Measurements from ENCODE around the gene IFNA5.

The IFNA5 gene

DNA sequence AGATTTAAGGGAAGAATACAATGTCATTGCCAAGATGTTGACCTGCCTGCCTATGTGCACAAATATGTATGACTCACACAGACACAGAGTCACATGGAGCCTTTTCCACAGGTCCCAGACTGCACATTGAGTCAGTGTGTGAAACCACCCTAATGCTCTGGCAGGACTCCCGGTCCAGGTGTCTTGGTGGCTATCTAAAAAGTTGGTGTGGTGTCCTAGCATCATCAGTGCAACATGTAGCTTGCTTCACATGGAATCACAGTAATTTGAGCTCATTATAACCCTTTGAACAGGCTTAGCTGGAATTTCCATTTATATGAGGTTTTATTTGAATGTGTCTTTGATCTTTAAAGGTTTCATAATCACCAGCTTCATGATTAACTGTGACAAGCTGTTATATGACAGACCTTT, 10.7 kb downstream of the IFNA5 start:
- peak; percentile 73 for DNase-seq (ENCODE audit: low spot score)

DNA sequence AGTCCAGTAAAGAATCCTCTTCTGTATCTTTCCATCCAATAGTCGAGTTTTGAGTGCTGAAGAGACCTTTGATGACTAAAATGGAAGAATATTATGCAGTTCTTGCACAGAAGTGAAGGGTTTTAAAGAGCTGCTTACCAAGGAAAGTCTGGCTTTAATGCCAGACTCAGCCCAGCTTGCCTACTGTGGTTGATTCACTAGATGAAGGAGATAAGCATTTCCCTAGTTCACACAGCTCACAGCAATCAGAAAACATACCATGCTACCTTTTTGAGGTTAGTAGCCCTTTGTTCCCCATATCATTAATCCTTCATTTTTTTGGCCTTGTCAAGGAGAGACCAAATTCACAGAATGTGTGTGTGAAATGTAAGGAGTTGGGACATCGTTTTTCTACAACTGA, 15.3 kb downstream of the IFNA5 start:
- no peak for DNase-seq (ENCODE audit: low spot score)

DNA sequence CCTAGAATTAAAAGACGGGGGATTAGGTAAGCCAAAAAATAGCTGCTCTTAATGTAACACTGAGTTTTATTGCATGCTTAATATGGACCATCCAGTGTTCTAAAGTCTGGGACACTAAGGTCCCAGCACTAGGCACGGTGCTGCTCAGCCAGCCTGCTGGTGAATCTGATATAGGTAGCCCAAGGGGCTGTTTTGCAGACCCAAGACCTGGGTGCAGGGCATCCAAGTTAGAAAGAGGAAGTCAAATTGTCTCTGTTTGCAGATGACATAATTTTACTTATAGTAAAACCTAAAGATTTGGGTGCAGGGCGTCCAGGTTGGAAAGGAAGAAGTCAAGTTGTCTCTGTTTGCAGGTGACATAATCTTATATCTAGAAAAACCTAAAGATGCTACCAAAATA, 17.8 kb downstream of the IFNA5 start:
- DNase-seq (ENCODE audit: low spot score) = no peak

DNA sequence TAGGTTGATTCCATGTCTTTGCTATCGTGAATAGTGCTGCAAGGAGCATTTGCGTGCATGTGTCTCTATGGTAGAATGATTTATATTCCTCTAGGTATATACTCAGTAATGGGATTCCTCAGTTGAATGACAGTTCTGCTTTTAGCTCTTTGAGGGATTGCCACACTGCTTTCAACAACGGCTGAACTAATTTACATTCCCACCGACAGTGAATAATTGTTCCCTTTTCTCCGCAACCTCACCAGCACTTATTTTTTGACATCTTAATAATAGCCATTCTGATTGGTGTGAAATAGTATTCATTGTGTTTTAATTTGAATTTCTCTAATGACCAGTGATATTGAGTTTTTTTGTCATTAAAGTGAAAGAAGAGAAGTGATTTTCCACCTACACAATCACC, 18.5 kb downstream of the IFNA5 start:
- no peak for DNase-seq (ENCODE audit: low spot score)

DNA sequence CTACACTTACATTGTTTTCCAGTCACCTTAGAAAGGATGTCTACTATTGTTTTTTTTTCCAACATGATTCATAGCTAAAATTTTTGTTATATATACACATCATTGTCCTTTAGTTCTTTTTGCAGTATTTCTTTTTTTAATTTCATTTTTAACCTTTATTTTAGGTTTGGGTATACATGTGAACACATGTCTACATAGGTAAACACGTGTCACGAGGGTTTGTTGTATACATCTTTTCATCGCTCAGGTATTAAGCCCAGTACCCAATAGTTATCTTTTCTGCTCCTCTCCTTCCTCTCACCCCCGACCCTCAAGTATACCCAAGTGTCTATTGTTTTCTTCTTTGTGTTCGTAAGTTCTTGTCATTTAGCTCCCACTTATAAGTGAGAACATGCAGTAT, 19.0 kb downstream of the IFNA5 start:
- DNase-seq (ENCODE audit: low spot score) = no peak

DNA sequence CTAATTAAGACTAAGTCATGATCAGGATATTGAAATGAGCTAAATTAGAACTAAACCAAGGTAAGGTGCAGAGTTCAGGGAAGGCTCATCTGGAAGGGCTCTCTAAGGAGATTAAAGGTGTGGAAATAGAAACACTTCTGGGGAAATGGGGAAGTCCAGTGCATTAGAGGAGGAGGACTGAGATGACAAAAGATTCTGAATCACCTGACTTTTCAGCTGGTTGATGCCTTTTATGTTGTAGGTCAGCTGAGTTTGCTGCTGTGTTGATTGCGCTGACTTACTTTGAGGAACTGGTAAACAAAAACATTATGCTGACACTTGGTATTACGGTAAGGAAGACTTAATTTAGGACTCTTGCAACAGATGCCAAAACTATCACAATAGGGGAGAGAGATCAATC, 23.8 kb downstream of the IFNA5 start:
- DNase-seq (ENCODE audit: low spot score) = no peak

DNA sequence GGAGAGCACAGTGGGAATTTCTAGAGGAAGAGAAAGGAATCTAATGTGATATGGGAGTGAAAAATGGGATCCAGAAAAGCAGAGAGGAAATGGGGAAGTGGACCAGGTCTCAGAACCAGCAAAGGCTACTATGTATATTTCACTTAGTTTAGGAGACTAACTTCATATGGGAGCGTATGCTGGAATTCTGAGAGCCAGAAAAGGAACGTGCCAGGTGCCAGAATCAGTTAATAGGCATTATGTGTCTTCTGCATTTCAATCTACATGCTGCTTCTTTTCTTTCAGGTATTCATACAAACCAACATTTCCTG, 36.8 kb downstream of the IFNA5 start:
- DNase-seq (ENCODE audit: low spot score) = no peak

DNA sequence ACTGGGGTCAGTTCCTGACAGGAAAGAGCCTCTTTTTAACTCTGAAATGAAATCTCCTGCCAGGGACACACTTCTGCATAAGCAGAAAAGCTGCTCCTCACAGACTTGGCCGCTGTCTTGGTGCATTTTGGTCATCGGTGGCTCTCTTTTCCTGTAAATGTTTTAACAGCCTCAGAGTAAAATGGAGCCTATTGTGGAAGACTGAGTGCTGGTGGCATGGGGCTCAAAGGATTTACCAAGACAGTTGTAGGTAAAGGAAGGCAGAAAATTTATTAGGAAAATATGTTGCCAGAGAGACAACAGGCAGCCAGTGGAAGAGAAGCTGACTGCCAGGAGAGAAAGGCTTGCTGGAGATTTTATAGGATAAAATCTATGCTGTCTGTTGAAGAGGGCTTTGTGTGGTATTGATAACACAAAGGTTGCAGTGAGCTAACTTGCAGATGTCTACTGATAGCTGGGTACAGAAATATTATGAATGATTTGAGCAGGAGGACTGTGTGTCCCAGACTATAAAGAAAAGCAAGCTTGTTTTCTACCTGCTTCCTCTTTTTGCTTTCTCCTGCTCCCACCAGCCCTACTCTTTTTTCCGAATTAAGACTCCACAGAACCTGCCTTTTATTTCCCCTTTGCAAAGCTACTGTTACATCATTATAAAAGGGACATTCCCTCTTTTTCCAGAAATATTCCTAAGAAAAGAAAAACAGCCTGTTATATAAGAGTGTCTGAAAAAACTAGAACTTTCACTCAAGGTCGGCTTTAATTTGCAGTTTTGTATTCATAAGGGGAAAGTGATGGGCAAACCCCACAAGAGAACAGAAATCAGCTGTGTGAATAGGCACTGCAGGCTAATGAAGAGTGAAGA, 37.4 kb downstream of the IFNA5 start:
- no peak for DNase-seq (ENCODE audit: low spot score)

DNA sequence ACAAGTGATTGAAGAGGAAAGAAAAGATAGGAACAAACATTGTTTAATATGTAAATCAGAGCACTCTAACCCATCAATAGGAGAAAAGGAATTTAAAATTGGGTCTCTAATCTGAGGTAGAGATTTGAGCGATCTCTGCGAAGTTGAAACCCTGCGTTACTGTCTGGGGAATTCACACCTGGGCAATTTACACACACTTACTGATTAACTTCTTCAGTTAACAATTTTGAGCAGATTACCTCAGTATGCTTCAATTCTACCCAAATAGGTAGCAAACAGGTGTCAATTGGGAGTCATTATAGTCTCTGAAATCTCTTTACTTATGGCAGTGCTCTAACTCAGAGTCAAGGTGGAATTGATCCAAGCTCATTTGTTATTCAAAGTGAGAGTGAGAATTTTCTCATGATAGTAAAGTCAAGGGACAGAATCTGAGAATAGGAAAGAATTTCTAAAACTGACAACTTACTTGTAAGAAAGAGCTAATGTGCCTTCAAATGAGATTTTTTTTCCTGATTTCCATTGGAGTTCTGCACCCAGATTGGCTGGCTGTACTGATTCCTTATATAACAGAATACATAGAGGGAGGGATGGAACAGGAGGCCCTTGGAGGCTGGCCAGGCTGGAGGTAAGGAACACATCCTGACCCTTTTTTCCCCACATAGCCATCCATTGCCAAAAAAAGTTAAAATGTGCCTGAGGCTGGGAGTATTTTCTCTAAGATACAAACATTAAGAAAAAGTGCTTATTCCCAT, 38.2 kb downstream of the IFNA5 start:
- DNase-seq (ENCODE audit: low spot score) = no peak

DNA sequence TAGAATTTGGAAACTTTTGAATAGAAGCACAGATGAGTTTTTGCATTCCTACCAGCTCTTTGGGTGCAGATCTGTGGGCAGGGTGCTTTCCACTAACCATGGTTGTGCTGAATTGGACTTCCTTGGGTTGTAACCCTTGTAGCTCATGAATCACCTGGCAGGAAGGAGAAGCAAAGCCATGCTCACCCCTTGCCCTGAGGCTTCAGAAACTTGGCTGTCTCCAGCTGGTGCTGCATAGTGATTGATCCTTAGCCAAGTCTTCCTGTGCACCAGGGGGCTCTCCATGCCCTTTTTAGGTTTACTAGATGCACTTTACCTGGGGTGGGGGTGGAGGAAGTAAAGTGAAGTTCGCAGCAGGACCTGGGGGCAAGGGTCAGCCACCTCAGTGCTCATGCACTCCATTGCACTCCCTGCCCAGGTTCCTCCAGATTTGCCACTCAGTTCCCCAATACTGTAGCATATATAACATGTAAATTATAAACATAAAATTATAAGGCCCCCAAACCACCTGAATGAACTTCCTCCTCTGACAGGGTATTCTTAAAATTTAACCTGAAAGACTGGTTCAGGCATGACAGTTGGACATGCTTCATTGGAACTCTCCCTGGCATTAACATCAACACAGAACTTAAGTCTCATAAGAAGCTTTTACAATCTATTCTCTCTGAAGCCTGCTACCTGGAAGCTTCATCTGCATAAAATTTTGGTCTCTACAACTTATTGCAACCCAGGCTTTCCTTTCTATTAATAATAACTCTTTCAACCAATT, 39.5 kb downstream of the IFNA5 start:
- no peak for DNase-seq (ENCODE audit: low spot score)

DNA sequence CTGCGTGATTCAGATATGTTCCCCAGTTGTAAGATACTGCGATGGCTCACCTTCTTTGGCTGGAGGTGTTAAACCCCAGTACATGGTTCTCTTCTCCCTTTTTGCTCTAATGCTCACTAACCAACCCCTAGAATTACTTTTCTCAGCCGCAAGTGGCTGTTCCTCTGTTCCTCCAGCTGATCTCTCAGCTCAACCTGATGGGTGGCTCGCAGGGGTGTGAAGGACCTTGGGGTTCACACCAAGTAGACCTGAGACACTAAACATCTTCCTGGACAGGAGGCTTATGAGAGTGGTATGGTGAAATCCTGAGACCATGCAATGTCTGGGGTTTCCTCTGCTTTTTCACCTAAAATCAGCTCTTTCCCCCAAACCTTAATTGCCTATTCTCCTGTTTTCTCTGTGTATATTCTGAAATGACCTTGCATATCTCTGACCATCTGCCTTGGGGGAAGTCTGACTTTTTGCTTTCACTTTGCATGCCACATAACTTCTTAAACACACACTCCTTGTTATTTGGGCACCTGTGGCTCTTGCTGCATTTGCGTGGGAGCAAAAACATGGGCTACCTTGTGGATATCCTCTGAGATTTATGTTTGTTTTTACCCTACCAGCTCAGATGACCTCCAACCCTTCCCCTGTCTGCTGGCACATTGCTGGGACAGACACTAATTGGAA, 49.4 kb downstream of the IFNA5 start:
- no peak for DNase-seq (ENCODE audit: low spot score)
